GM10266 (cell line): ENCODE measurements around the gene AFAP1L2.

ENCODE experiments used
- DNase-seq: peaks from one replicate; pipeline ENCODE4 v3.0.0; 2012; ENCODE audit errors: extremely low spot score
- CTCF ChIP-seq: IDR thresholded peaks from 2 replicates; pipeline ENCODE4 v1.5.1; 2012; ENCODE audit warnings: mild to moderate bottlenecking, low read depth; ENCODE audit not compliant: control insufficient read depth, insufficient read depth; ENCODE audit errors: missing control alignments

Gene AFAP1L2

DNA sequence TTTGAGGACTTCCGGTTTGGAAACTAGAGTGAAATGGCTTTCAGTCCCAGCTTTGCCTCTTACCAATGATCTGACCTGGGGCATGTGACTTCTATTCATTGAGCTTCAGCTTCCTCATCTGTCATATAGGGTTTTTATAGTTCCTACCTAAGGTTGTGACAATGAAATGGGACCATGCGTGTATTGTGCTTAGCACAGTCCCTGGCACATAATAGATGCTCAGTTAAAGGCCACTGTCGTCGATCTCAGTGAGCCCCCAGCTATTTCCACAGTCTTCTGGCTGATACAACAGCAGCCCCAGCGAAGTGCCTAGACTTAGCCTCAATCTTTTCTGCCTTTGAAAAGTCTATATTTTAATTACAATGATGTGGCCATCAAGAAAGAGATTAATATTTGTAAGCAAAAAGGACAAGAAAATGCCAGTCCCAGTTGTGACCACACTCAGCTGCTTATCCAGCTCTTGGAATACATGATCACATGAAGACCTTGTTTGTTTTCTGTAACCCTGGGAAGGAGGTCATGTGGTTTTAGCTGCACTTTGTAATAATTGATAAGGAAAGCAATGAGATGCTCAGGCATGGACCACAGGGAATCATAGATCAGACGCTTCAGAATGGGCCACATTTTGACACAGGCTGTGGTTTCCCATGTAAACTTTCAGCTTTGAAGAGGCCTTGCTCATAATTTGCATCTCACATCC is 120.6 kb downstream of the AFAP1L2 start:
- TF ChIP-seq CTCF: no peak

DNA sequence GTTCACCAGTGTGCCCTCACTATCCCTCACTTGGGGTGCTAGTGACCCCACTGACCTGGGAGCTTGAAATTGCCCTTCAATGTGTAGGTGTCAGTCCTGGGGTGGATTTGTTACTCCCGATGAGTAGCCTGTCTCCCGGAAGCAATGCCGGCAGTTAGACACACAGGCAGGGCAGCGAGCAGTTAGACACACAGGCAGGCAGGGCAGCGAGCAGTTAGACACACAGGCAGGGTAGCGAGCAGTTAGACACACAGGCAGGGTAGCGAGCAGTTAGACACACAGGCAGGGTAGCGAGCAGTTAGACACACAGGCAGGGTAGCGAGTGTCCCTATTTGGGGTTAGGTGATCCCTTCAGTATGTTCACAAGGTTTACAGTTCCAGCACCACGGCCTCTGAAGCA is 121.2 kb downstream of the AFAP1L2 start:
- DNase-seq: no peak

More for the DNA sequence above, 120.6 kb downstream of the AFAP1L2 start:
- DNase-seq: no peak

GRCh38 chr10:114282526-114282925 is 121.8 kb downstream of the AFAP1L2 start:
- no peak for DNase-seq
- TF ChIP-seq CTCF: no peak

More for the DNA sequence above, 121.2 kb downstream of the AFAP1L2 start:
- TF ChIP-seq CTCF: no peak

DNA sequence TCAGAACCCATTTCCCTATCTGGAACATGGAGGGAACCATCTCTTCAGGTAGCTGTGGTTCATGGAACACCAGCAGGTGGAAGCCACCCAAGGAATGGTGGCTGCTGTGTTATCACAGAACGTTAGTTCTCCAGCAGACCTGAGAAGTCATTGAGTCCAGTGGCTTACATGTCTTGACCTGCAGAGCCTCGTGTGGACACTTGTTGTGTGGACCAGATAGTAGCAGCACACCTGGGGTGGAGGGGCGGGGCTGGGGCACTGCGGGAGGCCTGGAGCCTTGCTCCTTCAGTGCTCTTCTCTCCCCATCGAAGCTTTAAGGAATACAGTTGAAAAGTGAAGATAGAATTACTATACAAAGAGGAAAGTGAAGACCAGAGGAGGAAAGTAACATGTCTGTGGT is 122.8 kb downstream of the AFAP1L2 start:
- no peak for DNase-seq
- no peak for TF ChIP-seq CTCF

DNA sequence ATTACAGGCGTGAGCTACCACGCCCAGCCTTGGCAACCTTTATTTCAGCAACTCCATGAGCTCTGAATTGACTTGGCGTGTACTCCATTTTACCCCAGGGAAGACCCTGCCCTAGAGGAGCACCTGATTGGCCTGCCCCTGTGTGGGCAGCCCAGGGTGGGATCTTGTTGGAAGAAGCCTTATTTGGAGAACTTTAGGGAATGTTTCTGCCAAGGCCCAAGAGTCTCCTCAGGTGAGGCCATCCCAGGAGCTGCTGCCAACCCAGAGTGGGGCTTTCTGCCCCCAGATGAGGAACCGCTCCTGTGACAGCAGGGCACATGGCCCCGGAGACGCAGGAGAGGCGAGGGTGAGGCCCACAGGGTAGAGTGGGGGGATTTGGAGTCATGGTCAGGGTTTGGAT is 123.3 kb downstream of the AFAP1L2 start:
- no peak for DNase-seq
- no peak for TF ChIP-seq CTCF

DNA sequence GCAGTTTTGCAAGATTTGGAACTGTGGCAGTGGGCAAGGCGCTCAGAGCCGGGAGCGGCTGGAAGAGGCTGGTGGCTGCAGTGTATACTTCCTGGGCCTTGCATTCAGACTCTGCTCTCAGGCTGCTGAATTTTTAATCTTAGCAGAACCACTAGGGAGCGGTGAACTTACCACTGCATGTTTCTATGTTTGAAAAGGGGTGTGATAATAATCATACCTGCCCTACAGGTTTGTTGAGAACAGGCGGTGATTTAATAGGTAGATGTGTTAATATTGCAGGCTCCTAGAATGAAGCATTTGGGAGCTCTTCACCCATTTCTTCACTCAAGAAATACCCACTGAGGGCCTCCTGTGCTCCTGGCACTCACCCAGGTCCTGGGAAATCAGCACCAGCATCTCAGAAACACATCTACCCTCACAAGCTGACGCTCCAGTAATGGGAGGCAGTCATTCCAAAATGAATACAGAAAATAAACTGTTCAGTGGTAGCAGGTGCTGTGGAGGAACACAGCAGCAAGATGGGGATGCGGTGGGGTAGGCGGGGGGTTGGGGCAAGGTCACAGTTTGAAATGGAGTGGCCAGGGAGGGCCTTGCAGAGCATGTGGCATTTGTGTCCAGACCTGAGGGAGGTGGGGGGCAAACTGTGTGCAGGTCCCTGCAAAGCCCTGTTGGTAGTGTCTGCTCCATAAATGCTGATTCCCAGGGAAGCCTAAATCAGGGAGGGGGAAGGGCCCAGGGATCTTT is 124.2 kb downstream of the AFAP1L2 start:
- DNase-seq: no peak
- TF ChIP-seq CTCF: no peak

GRCh38 chr10:114279289-114279688 is 125.0 kb downstream of the AFAP1L2 start:
- no peak for DNase-seq
- TF ChIP-seq CTCF: no peak
